ENCODE results near the gene OTUD5.
A peak's percentile ranks its signal among the peaks of the same experiment; 100 is the strongest.

Gene OTUD5

GRCh38 chrX:48935301-48935670 lies 22.1 kb downstream of the OTUD5 start:
- no peak for DNase-seq

- no peak for DNase-seq
These were observed 22.7 kb downstream of the OTUD5 start for GRCh38 chrX:48934581-48935300.

GRCh38 chrX:48933757-48934156 lies 23.6 kb downstream of the OTUD5 start:
- no peak for DNase-seq

- DNase-seq = no peak
These were observed 29.5 kb downstream of the OTUD5 start for GRCh38 chrX:48927736-48928382.

- DNase-seq = no peak
These were observed 30.3 kb downstream of the OTUD5 start for GRCh38 chrX:48927123-48927522.

GRCh38 chrX:48924270-48924669 lies 33.1 kb downstream of the OTUD5 start:
- no peak for DNase-seq

- DNase-seq = no peak
These were observed 33.6 kb downstream of the OTUD5 start for GRCh38 chrX:48923771-48924170.

- DNase-seq = no peak
These were observed 36.7 kb downstream of the OTUD5 start for GRCh38 chrX:48920718-48921104.

- DNase-seq = no peak
These were observed 37.3 kb downstream of the OTUD5 start for GRCh38 chrX:48919947-48920717.

GRCh38 chrX:48919360-48919841 lies 38.0 kb downstream of the OTUD5 start:
- no peak for DNase-seq

- peak; percentile 87 to 89 for DNase-seq
These were observed 38.6 kb downstream of the OTUD5 start, which contains the start of gene PIM2 for GRCh38 chrX:48918643-48919340. Gene PIM2, minus strand, starts transcription at chrX:48919024. Its CDS starts 190 bp downstream, at chrX:48918834.

GRCh38 chrX:48918301-48918642 lies 39.1 kb downstream of the OTUD5 start:
- no peak for DNase-seq

- peak; percentile 78 to 81 for DNase-seq
These were observed 40.0 kb downstream of the OTUD5 start for GRCh38 chrX:48917139-48918001.

GRCh38 chrX:48914593-48915493 lies 42.6 kb downstream of the OTUD5 start:
- no peak for DNase-seq

- DNase-seq = no peak
These were observed 43.6 kb downstream of the OTUD5 start for GRCh38 chrX:48913605-48914366.

GRCh38 chrX:48911412-48912182 lies 45.8 kb downstream of the OTUD5 start, which contains the start of gene SLC35A2:
Gene SLC35A2, minus strand, starts transcription at chrX:48911646. Its CDS starts 10 bp downstream, at chrX:48911636.
- peak; percentile 81 to 82 for DNase-seq

GRCh38 chrX:48910926-48911411 lies 46.4 kb downstream of the OTUD5 start:
- no peak for DNase-seq

GRCh38 chrX:48909703-48910294 lies 47.6 kb downstream of the OTUD5 start:
- no peak for DNase-seq

GRCh38 chrX:48908600-48908999 lies 48.8 kb downstream of the OTUD5 start:
- no peak for DNase-seq
